ENCODE results near the gene USP46.

The USP46 gene

DNA sequence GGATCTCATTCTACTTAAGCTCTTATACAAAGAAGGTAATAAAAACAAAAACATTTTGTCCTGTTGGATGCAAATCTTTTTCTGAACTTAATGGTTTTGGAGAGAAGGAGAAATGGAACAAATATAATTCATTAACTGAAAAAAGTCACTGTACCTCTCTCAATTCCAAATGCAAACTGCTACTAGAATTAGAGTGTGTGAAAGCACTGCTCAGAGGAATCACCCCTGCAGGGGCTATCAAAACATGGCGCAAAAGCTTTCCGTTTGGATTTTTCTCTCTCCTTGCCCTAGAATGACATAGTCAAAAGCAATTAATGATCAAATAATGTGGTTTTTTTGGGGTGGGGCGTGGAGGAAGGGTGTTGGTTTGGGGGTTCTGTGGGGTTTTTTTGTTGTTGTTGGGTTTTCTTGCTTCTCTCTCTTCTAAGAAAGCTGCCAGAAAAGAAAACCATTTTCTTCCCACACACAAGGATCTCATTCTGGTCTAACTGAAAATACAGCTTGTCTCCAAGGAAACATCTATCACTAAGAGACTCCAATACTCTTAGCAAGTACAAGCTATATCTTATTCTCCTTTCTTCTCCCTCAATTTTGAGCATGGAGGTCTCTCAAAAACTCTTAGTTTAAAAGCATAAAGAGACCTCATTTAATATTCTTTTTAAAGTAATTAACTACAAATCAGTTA, 41.6 kb downstream of the USP46 start:
- no peak for DNase-seq

DNA sequence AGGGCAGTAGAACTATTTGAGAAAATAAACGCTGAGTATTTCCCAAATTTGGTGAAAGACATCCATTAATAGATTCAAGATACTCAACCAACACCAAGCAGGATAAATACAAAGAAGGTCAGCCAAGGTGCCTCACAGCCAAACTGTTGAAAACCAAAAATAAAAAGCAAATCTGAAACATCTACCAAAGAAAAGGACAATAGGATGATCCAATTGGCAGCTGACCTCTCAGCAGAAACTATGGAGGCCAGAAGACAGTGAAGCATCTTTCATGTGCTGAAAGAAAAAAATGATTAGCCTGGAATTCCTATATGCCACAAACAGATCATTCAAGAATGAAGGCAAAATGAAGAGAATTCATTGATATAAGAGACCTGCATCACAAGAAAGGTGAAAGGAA, 44.9 kb downstream of the USP46 start:
- DNase-seq = no peak

DNA sequence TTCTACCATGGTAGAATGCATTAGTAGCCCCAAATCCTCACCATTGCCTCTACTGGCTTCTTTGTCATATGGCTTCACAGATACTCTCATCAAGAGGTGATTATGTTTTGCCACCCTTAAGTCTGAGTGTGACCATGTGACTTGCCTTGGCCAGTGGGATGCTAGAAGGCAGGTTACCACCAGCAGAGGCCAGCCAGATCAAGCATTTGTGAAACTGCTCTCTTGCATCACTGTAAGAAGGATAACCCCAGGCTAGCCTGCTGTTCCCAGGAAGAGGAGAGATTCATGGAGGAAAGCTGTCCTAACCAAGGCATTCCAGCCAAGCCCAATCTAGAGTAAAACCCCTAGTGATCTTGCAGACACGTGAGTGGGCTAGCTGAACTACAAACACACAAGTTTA, 46.8 kb downstream of the USP46 start:
- no peak for DNase-seq

DNA sequence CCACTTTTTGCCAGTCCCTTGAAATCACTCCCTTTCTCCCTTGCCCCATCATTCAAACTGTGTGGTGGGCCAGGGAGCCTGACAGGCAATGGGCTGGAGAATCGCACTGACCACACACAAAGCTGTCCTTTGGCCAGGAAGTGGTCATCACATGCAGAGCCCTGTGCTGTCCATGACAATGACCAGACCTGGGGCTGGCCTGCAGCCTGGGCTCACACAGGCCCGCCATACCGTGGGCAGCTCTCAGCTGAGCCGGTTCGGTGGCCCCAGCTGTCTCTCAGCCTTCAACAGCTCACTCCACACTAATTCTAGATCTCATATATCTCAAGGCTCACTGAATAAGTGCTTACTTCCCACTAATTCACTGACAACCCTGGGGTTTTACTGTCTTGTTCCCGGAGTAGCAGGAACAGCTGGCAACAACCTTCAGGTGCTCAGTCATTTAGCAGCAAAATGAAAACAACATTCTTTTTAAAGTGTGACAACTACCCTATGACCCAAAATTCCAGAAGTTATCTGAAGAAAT, 48.0 kb downstream of the USP46 start:
- no peak for DNase-seq

DNA sequence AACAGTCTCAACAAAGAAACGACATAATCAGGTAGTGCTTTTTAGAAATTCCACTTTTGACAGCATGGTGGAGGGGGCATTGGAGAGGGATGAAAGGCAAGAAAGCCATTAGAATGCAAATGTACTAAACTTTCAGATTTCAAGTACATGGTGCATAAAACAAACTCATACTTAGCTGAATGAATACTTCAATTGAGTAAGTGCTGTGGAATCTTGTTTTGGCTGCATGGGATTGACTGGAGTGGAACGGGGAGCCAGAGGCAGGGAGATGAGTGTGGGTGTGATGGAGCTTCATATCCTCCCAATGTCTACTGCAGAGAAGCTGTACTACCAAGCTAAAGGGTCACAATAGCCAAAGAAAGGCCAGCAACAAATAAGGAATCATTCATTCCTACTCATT, 52.4 kb downstream of the USP46 start:
- DNase-seq = no peak

DNA sequence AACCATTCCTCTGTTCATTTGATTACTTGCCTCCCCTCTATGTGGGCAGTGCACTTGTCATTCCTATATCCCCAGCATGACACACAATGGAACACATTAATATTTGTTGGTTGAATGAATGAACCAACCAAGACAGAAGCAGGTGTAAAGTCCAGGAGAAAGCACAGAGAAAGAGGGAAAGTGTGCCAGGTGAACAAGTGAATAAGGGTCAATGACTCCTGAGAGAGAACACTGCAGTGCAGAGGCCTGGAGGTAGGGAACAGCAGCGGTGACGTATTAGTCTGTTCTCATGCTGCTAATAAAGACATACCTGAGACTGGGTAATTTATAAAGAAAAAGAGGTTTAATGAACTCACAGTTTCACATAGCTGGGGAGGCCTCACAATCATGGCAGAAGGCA, 53.1 kb downstream of the USP46 start:
- DNase-seq = no peak

DNA sequence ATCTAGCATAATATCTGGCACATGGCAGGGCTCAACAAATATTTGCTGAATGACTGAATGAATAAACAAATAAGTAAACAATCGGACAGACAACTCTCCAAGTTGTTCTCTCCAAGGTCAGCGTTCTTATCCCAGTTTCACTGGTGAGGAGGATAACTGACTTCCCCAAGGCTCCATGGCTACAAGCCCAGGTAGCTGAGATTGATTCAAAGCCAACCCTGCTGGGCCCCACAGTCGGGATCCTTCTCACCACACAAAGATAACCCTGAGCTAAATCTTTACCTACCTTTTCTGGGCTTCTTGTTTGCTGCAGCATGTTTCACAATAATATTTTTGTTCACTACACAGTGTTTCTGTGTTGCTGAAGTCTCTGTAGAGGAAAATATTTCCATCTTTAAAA, 54.9 kb downstream of the USP46 start:
- DNase-seq = no peak

DNA sequence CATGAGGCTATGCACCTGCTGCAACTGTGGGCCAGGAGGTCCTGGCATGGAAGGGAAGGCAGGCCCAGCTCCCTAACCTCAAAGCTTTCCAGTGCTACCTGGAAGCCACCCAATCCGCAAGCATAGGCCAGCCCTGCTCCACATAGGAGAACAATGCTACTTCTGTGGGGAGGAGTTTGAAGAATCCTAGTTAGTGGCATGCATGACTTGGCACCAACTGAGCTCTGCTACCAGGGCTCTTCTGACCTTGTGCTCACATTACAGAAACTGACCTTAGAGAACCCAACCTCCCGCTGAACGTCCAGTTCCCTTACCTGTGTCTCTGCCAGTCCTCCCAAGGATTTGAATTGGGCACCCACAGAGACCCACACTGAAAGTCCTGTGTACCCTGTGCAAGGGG, 58.8 kb downstream of the USP46 start:
- DNase-seq = no peak

DNA sequence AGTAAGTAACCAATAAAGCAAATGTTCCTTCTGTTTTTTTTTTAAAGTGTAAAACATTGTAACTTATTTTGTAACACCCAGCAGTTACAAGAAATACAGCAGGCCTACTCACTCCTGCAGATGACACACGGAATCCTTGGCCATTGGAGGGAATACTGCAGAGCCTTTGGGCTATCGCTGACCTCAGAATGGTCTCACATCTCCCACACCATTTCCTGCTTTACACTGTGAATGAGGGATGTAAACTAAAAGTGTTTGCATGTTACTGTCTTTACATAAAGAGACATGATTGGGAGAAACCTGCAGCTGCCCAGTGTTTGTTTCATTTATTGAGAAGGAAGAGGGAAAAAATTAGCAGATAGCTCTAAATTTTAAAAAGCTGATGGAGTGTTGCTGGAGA, 64.1 kb downstream of the USP46 start:
- no peak for DNase-seq

DNA sequence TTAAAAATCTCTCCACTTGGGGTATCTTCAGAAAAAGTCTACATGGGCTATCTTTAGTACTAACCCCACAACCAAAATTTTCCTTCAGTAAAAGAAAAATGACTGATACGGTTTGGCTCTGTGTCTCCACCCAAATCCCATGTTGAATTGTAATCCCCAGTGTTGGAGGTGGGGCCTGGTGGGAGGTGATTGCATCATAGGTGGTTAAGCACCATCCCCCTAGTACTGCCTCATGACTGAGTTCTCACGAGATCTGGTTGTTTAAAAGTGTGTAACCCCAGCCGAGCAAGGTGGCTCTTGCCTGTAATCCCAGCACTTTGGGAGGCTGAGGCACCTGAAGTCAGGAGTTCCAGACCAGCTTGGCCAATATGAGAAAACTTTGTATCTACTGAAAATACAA, 66.8 kb downstream of the USP46 start:
- DNase-seq = no peak

DNA sequence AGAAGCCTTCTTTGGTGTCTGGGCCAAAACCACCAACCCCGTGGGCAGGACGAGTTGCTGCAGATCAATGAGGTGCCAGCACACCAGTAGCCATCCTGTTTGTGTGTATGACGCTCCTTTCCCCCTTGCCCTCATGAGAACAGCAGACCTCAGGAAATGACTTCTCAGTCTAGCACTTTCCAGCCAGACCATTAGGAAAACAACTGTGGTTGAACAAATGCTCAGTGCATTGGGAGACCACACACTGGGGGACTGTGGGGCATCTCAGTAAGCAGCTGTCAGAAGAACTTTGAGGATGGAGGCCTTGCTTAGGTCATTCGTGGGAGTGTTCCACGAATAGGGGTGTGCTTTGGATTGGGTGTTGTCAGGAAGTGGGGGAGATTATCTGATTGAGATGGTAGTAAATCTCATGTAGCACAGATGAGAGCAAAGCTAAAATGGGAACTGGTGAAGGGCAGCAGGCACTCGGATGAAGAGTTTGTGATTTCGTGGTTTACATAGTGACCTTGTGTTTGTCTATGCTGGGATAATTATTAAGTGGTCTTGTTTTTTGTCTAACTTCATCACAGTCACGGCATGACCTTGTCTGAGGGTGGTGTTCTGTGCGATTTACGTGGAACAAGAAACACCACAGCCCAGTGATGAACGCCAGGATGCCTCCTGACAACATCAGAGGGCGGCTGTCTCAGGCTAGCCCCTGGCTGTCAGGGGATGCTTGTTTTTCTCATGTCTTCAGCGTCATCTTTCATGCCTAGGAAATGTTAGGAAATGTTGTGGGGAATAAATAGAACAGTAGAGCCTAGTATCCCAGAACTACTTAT, 70.1 kb downstream of the USP46 start:
- peak; percentile 30 for DNase-seq

DNA sequence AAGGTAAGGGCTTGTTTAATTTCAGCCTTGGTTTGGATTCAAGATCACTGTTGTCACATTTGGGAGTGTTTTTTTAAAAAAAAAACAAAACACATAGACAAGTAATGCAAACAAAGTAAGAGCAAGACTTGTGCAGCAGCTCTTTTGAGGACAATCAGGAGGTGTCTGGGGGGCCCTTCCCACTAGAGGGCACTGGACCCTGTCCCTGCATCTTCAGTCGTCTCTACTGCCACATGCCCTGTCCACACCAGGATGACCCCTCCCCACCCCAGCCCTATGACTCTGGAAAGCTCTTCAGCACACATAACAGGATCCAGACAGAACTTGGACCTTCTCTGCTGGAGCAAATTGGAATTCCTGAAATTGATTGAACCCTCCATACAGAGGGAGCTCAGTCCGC, 71.0 kb downstream of the USP46 start:
- no peak for DNase-seq

DNA sequence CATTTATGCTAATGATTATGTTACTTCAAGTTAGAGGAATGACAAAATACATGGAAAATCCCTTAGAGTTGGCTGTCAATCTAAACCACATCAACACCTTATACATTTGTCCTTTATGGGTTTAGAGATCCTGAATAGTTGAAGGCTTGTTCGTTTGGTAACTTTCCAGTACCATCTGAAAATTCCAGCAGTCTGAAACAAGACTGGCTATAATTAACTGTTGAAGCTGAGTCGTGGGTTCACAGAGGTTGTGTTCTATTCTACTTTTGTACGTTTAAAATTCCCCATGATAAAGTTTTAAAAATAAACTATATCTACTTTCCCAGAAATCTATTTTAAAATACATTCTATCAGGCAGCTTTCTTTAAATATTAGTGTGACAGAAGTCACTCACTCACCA, 73.0 kb downstream of the USP46 start:
- DNase-seq = no peak

DNA sequence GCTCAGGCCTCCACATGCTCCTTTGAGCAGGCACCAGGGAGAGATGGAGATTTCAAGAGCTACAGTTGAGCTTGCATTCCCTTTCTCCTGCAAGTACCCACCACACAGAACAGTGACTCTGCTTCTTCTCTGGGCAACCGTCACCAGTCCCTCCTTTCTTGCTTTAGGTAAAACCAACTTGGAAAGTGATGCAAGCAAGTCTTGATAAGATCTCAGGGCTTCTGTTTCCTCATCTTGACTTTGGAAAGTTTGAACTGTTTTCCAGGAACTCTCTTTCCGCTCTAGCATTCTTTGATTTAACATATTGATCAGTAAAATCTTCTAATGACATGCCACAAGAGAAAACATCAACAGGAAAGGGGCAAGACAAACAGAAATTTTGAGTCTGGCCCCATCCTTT, 73.7 kb downstream of the USP46 start:
- DNase-seq = no peak

DNA sequence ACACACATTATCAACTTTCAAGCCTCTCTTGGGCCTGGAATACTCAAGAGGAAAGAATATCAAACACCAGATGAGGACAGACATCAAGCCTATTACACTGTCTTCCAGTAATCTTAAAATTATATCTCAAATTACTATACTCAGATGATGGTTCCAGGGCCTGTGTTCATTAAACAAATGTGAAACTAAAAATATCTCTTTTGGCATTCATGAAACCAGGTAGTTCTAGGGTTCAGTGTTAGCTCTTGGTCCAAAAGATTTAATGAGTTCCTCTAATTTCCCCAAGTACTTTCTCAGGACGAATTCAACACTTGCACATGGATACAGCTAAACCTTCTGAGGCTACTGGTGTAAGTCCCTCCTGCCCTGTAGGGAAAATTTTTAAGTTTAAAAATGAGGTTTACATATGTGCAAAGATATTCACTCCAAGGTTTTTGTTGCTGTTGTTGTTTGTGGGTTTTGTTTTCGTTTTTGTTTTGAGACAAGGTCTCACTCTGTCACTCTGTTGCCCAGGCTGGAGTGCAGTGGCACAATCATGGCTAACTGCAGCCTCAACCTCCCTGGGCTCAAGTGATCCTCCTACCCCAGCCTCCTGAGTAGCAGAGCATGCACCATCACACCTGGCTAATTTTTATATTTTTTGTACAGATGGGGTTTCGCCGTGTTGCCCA, 79.4 kb downstream of the USP46 start:
- DNase-seq = no peak

DNA sequence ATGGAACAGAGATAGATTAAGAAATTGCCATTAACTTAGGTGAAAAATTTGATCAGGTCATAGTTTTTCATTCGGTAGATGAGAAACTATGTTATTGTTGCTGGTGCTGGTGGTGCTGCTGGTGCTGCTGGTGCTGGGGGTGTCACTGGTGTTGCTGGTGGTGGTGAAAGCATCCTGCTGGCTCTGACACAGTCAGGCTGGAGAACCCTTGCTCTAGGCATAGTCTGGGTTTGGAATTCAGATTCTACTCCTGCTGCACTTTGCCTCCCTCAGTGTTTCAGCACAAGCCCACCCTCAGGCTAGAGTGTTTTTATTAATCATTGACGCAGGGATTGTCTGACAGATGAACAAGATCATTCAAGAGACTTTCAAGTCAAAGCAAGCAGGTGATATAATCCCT, 80.2 kb downstream of the USP46 start:
- DNase-seq = no peak

DNA sequence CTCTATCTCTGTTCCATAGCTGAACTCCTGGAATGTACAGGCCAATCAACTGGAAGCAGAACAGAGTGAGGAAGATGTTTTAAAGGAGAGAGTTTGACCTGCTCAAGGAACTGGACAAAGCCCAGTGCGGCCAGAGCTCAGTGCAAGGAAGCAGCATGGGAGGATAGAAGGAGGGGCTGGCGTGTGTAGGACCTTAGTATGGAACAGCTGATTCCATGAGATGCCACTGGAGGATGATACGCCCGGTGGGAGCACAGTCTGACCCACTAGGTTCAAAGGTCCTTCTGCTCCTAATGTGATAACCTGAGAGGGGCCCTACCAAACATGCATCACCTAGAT, 81.5 kb downstream of the USP46 start:
- no peak for DNase-seq

DNA sequence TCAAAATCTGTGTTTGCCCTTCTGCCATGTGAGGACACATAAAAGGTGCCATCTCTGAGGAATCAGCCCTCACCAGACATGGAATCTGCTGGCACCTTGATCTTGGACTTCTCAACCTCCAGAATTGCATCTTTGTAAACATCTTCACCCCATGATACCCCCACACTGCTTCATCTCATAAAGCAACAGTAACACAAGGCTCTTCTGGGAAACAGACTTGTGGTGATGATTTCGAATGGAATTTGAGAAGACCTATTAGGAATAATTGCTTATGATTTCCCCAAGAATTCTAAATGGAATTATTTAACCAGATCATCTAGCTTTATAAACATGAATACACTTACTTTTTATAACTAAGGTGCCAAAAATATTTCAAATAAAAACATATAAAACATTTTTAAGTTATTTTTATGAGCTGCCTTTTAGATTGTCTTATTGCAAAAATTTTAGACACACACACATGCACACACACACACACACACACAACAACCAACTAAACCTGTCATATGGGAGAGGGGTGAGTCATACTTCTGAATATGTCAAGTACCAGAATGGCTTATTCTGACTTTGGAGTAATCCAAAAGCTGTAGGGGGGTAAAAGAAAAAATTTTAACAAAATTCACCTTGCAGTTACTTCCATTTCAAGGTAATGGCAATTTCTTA, 82.0 kb downstream of the USP46 start:
- no peak for DNase-seq

DNA sequence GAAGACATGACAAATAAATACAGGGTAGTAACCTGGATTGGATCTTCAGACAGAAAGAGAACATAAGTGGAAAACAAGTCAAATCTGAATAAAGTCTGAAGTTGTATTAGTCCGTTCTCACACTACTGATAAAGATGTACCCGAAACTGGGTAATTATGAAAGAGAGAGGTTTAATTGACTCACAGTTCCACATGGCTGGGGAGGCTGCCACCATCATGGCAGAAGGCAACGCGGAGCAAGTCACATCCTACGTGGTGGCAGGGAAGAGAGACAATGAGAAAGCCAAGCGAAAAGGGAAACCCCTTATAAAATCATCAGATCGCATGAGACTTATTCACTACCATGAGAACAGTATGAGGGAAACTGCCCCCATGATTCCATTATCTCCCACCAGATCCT, 82.8 kb downstream of the USP46 start:
- no peak for DNase-seq

DNA sequence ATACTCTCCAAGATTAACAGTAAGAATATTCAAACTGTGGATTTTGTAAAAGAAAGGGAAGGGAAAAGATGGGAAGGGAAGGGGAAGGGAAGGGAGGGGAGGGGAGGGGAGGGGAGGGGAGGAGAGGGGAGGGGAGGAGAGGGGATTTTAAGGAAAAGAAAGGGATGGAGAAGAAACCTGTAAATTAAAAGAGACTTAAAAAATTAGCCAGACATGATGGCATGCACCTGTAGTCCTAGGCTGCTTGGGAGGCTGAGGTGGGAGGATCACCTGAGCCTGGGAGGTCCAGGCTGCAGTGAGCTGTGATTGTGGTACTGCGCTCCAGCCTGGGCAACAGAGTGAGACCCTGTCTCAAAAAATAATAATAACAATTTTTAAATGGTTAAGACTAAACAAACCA, 83.7 kb downstream of the USP46 start:
- DNase-seq = no peak

DNA sequence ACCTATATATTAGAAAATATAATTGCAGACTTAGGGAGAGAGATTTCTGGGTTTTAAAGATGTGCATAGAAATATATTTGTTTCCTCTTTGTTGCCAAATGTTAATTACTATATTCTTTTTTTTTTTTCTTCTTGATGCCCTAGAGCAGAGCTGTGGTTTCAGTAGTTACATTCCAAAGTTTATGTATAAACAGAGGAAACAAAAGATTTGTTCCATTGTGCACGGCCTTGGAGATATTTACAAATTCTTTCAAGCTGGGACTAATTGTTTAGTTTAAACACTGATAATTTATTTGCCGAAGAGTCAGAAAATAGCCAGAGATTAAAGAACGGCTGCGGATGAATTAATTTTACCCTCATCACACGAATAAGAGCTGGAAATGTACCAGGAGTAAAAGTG, 85.1 kb downstream of the USP46 start:
- DNase-seq = no peak

DNA sequence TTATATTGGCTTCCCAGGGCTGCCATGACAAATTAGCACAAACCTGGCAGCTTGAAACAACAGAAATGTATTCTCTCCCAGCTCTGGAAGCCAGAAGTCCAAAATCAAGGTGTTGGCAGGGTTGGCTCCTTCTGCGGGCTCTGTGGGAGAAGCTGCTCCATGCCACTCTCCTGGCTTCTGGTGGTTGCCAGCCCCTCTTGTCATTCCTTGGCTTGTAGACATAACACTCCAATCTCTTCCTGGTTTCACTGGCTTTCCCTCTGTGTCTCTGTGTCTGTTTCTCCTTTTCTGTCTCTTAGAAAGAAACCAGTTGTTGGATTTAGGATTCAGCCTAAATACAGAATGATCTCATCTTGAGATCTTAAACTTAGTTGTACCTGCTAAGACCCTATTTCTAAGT, 85.5 kb downstream of the USP46 start:
- no peak for DNase-seq

DNA sequence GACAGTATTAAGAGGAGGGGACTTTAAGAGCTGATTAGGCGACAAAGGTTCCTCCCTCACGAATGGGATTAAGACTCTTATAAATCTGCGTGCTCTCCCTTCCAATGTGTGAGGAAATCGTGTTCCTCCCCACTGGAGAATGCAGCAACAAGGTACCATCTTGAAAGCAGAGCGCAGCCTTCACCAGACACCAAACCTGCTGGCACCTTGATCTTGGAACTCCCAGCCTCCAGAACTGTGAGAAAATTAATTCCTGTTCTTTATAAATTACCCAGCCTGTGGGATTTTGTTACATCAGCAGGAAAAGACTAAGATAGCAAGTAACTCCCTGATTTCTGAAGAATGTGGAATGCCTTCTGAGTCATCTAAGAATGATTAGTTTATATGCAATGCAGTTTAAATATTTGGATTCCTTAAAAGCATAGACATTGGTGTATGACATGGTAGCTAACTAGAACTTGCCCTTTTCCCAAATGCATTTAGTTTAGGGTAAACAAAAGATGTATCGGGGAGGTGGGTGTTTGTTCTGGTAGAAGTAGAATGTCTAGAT, 86.1 kb downstream of the USP46 start:
- DNase-seq = no peak

All from GDM1 (cell line).